Stimulated activated CD8-positive, alpha-beta memory T cell treated with anti-CD3 and anti-CD28 coated beads, Interleukin-4, amount 100 ng/mL, for 4 hours (primary cell): ENCODE measurements around the gene IRF1.
A peak's percentile ranks its signal among the peaks of the same experiment; 100 is the strongest.

ENCODE experiments used
- DNase-seq, 2 donors: peaks; one replicate each; pipeline ENCODE4 v3.0.0-alpha.2; 2020; ENCODE audit warnings: low read depth in 2 of 2, low spot score in 1 of 2

IRF1 gene

GRCh38 chr5:132475987-132476875 is 14.3 kb downstream of the IRF1 start:
- DNase-seq, result no peak

DNA sequence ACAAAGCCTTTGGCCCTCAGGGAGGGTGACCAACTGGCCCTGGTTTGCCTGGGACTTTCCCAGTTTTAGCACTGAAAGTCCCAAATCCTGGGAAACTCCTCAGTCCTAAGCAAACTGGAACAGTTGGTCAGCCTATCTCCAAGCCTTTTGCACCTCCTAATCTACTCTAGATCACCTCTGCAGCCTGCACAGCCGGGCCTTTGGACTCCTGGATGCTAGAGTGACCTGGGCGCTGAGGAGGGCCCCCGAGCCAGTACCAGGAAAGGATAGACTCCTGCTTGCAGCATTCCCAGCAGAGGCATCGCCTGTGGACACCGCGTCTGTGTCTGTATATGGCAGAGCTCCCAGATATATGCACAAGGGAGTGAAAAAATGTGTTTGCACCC is 15.1 kb downstream of the IRF1 start:
- no peak for DNase-seq

- no peak for DNase-seq
Measured at GRCh38 chr5:132474881-132475496, 15.6 kb downstream of the IRF1 start.

GRCh38 chr5:132474131-132474723 is 16.3 kb downstream of the IRF1 start:
- no peak for DNase-seq

DNA sequence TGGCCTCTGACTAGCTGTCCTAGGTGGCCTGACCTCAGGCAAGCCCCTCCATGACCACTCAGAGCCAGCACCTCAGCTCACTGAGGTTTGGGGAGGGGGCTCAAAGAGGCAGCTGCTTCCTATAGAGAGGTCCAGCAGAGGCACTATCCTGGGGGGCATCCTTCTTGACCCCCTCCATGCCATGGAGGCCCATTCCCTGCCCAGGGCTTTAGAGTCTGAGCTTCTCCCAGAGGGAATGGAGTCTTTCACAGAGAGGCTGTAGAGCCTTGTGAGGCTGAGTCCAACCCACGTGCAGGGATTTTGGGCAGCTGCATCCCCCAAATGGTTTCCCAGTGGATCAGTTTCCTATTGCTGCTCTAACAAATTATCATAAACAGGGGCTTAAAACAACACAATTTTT is 16.9 kb downstream of the IRF1 start:
- no peak for DNase-seq

- DNase-seq, result peak in 1 of 2 donors; percentile 72
Measured at GRCh38 chr5:132473019-132473531, 17.5 kb downstream of the IRF1 start.

DNA sequence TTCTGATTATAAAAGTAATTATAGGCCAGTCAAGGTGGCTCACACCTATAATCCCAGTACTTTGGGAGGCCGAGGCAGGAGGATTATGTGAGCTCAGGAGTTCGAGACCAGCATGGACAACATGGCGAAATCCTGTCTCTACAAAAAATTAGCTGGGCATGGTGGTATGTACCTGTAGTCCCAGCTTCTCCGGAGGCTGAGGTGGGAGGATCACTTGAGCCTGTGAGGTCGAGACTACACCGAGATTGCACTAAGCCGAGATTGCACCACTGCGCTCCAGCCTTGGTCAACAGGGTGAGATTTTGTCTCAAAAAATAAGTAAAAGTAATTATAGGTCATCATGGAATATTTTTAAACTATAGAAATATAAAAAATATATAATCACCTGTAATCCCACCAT is 18.1 kb downstream of the IRF1 start:
- DNase-seq, result no peak

- DNase-seq, result no peak
Measured at GRCh38 chr5:132471944-132472343, 18.6 kb downstream of the IRF1 start.

- no peak for DNase-seq
Measured at GRCh38 chr5:132471151-132471907, 19.2 kb downstream of the IRF1 start.

DNA sequence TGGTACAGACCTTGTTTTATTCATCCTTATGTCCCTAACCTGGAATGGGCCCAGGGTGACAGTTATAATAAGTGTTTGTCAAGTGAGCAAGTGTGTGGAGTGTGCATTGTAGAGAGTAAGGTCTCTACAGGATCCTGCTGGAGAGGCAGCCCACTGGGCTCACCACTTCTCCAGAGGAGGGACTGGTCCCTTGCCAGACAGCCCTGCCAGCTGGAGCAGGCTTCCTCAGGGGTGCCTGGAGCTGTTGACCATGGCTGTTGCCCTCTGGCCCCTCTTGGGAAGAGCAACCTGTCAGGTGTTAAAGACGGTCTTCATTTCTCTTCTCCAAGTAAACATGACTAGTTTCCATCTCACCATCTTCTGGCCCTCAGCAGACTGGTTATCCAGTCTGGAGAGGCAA is 20.0 kb downstream of the IRF1 start:
- DNase-seq, result no peak

- DNase-seq, result no peak
Measured at GRCh38 chr5:132470010-132470392, 20.6 kb downstream of the IRF1 start.

DNA sequence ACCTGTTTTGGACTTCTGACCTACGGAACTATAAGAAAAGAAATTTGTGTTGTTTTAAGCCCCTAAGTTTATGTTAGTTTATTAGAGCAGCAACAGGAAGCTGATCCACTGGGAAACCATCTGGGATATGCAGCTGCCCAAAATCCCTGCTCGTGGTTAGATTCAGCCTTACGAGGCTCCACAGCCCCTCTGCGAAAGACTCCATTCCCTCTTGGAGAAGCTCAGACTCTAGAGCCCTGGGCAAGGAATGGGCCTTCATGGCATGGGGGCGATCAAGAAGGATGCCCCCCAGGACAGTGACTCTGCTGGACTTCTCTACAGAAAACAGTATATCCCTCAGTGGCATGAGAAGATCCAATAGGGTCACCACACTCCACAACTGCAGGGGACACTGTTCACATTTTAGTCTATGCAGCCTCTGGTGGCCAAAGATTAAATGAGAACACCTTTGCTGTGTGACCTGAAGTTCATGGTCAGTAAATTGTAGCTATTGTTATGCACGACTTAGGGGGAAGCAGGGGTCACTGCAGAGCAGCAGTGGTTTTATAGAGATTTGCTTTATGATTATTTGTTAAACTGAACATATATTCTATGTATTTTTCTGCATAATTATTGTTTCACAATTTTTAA is 21.1 kb downstream of the IRF1 start:
- DNase-seq, result no peak

DNA sequence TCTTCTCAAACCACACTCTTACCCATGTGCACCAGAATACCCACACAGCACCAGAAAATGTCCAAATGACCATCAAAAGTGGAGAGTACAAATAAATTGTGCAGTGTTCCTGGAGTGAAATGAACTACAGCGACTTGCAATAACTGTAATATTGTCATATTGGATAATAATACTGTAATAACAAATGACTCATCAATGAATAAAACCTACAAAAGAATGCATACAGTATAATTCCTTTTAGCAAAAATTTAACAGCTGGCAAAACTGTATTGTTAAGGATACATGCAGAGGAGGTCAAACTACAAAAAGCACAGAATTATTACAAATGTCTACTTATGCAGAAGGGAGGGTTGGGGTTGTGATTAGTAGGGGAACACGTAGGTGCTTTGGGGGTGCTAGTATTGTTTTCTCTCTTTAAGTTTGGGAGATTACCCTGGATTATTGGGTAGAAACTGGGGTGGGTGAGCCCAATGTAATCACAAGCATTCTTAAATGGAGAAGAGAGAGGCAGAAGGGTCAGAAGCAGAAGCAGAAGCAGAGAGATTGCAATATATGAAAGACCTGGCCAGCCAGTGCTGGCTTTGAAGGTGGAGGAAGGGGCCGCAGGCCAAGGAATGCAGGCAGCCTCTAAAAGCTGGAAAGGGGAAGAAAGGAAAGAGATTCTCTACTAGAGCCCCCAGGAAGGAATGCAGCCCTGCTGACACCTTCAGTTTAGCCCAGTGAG is 21.8 kb downstream of the IRF1 start:
- DNase-seq, result no peak

DNA sequence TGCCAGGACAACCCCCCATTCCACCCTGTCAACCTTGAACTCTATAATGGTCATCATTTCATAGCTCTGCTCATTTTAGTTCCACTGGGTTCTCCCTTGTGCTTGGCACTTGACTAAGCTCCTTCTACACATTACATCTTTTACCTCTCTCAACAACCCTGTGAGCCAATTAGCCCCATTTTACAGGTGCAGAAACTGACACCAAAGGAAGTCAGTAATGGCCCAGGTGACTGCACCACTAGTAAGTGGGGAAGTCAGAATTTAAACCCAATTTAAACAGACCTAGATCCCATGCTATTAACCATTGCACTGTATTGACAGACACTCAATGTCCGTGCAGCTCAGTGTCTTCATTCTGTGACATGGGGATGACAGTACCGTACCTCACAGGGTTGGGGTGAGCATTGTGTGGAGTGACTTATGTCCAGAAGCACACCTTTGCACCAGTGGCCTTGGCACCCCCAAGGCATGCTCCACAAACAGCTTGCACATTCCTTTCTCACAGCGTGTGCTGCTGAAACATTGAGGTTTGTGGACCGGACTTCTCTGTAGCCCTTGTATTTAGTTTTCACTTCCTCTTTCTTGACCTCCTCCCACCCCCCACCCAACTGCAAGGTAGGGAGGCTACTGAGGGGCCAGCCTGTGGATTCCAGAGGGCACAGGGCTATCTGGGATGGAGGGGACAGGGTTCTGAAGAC is 23.1 kb downstream of the IRF1 start:
- DNase-seq, result no peak

DNA sequence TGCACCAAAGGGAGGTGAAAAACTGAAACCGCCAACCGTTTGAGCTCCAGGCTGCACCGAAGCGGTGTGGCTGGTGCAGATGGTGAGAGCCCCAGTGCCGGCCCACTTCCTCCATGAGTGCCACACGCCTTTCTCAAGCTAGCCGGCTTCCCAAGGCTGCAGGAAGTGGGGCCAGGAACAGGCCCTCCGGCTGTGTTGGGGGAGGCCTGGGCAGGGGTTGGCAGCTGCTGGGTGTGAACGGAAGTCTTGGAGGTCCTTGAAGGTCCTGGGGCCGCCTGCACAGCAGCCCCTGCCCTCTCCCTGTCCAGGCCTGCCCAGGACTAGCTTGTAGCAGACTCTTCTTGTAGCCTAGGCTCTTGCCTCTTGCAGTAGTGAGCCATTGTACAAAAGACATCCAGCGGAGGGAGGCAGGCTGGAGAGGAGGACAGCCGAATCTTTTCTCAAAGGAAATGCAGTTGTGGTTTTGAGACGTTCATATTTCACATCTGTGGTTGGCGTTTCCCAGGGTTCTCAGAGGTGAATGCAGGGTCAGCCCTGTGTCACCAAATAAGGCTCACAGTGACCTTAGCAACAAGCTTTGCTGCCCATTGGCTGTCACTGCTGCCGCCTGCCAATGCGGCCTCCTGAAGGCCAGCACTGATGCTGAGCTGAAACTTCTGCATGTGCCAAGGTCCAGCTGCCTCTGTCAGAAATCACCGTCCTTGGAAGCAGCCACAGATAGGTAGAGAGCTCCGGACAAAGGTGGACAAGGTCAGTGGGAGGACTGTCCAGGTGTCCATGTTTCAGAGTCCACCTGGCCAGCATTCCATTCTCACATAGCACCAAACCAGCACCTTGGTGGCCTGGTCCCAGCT is 23.9 kb downstream of the IRF1 start:
- no peak for DNase-seq

- DNase-seq, result no peak
Measured at GRCh38 chr5:132465059-132465707, 25.4 kb downstream of the IRF1 start.

DNA sequence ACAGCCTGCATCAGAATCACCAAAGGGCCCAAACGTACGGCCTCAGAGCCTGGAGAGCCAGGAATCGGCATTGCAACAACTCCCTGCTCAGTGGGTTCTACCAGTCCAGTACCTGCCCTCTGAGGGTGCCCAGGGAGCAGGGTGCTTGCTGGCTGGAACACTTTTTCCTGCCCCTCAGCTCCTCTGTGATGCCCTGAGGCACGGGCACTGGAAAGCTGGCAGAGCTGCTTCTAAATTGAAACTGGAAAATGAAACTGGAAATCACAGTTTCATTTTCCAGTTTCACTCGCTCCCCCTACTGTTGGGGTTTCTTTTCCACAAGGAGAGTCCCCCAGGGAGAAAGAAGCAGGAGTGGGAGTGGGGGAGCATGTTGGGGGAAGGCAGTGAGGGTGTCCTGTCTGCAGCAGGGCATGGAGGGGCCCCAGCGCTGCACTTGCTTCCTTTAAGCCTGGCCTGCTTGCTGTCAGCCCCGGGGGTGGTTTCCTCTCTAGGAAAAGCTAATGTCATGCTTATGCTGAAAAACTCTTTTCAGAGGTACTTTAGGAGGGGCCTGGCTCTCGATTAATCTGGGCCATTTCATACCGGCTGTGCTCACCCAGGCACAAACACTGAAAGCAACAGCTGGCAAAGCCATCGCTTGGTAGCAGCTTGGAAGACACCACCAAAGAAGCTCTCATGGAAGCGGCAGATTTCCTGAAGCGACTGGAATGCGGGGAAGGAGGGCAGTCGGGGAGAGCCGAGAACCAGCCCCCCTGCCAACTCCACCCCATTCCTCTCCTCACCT is 26.2 kb downstream of the IRF1 start:
- no peak for DNase-seq

- no peak for DNase-seq
Measured at GRCh38 chr5:132463811-132464155, 26.8 kb downstream of the IRF1 start.
